Astrocyte (in vitro differentiated cells and primary cell): ENCODE data around the gene SSBP2.

Source experiments
- CTCF ChIP-seq: IDR thresholded peaks from 2 replicates; pipeline ENCODE4 v1.5.1; 2011; ENCODE audit warnings: low read depth, mild to moderate bottlenecking, inconsistent platforms, low read length, moderate library complexity; ENCODE audit not compliant: insufficient read depth
- EZH2 ChIP-seq: IDR thresholded peaks from 2 replicates; pipeline ENCODE4 v1.6.1; 2012; ENCODE audit warnings: mild to moderate bottlenecking, low read length, inconsistent platforms; ENCODE audit not compliant: insufficient read depth

GRCh38 chr5:81409361-81409760 lies 341.5 kb downstream of the SSBP2 start:
- TF ChIP-seq CTCF (no peak), EZH2 (no peak)
